H1 (cell line): ENCODE data around the gene KCNMA1. TPM values are rescaled to one million over a fixed set of nuclear protein-coding genes. Genes with fewer than 3 reads are reported as not detected.

Experiments
- BACH1 ChIP-seq: IDR thresholded peaks from 2 replicates; pipeline ENCODE4 v1.6.1; 2012; ENCODE audit warnings: low read length, improper control_type of control experiment
- HDAC2 ChIP-seq, 2 experiments: fragments of 300-600 bp in 1 of 2; sonication (generic) in 1 of 2; IDR thresholded peaks; 2 replicates each; pipeline ENCODE4 v1.6.1; 2011 to 2012; ENCODE audit warnings: low read depth in 2 of 2, low read length in 2 of 2, mild to moderate bottlenecking in 2 of 2, moderate library complexity in 2 of 2, borderline replicate concordance in 1 of 2, inconsistent platforms in 1 of 2
- MAFK ChIP-seq: IDR thresholded peaks from 2 replicates; pipeline ENCODE4 v1.6.1; 2012; ENCODE audit warnings: low read depth, mild to moderate bottlenecking, improper control_type of control experiment, low read length
- SIRT6 ChIP-seq: IDR thresholded peaks from one replicate; pipeline ENCODE4 v1.7.1; 2012; ENCODE audit warnings: low read length, inconsistent platforms
- polyA plus RNA-seq, 7 experiments: library from polyadenylated mRNA; depleted of rRNA in 3 of 7; stranded (reverse) in 5 of 7; unstranded in 2 of 7; fragments of >200 nt in 5 of 7; fragments of 200-250 nt in 2 of 7; gene quantifications; 1 replicate in 5 of 7; 2 replicates in 1 of 7; 4 replicates in 1 of 7; pipeline versions ENCODE4 v1.2.1 to v1.2.3, GENCODE V29; 2011 to 2013; ENCODE audit warnings: missing spikeins in 2 of 7, mixed read lengths in 2 of 7
- total RNA-seq: library from RNA; stranded (reverse); fragmentation: NEBNext Ultra II Directional; extraction: Animal tissue kit (Norgen Biotek cat#: 25700); gene quantifications from 2 replicates; pipeline ENCODE4 v1.2.1, GENCODE V29; 2021
- TF ChIP-seq, protein P1 (sequence below): fragments of 300-600 bp; sonication (generic); IDR thresholded peaks from 2 replicates; pipeline ENCODE4 v1.7.1; 2012; ENCODE audit warnings: low read length, moderate library complexity, mild to moderate bottlenecking, inconsistent platforms; ENCODE audit not compliant: insufficient replicate concordance

Gene KCNMA1
- total and polyA plus RNA-seq, 2 of the 8 experiments (the other 6 are each of a cell fraction or from before 2014, with no cell fraction given) = 10.2 to 11.1 TPM

- TF ChIP-seq, protein P1, sequence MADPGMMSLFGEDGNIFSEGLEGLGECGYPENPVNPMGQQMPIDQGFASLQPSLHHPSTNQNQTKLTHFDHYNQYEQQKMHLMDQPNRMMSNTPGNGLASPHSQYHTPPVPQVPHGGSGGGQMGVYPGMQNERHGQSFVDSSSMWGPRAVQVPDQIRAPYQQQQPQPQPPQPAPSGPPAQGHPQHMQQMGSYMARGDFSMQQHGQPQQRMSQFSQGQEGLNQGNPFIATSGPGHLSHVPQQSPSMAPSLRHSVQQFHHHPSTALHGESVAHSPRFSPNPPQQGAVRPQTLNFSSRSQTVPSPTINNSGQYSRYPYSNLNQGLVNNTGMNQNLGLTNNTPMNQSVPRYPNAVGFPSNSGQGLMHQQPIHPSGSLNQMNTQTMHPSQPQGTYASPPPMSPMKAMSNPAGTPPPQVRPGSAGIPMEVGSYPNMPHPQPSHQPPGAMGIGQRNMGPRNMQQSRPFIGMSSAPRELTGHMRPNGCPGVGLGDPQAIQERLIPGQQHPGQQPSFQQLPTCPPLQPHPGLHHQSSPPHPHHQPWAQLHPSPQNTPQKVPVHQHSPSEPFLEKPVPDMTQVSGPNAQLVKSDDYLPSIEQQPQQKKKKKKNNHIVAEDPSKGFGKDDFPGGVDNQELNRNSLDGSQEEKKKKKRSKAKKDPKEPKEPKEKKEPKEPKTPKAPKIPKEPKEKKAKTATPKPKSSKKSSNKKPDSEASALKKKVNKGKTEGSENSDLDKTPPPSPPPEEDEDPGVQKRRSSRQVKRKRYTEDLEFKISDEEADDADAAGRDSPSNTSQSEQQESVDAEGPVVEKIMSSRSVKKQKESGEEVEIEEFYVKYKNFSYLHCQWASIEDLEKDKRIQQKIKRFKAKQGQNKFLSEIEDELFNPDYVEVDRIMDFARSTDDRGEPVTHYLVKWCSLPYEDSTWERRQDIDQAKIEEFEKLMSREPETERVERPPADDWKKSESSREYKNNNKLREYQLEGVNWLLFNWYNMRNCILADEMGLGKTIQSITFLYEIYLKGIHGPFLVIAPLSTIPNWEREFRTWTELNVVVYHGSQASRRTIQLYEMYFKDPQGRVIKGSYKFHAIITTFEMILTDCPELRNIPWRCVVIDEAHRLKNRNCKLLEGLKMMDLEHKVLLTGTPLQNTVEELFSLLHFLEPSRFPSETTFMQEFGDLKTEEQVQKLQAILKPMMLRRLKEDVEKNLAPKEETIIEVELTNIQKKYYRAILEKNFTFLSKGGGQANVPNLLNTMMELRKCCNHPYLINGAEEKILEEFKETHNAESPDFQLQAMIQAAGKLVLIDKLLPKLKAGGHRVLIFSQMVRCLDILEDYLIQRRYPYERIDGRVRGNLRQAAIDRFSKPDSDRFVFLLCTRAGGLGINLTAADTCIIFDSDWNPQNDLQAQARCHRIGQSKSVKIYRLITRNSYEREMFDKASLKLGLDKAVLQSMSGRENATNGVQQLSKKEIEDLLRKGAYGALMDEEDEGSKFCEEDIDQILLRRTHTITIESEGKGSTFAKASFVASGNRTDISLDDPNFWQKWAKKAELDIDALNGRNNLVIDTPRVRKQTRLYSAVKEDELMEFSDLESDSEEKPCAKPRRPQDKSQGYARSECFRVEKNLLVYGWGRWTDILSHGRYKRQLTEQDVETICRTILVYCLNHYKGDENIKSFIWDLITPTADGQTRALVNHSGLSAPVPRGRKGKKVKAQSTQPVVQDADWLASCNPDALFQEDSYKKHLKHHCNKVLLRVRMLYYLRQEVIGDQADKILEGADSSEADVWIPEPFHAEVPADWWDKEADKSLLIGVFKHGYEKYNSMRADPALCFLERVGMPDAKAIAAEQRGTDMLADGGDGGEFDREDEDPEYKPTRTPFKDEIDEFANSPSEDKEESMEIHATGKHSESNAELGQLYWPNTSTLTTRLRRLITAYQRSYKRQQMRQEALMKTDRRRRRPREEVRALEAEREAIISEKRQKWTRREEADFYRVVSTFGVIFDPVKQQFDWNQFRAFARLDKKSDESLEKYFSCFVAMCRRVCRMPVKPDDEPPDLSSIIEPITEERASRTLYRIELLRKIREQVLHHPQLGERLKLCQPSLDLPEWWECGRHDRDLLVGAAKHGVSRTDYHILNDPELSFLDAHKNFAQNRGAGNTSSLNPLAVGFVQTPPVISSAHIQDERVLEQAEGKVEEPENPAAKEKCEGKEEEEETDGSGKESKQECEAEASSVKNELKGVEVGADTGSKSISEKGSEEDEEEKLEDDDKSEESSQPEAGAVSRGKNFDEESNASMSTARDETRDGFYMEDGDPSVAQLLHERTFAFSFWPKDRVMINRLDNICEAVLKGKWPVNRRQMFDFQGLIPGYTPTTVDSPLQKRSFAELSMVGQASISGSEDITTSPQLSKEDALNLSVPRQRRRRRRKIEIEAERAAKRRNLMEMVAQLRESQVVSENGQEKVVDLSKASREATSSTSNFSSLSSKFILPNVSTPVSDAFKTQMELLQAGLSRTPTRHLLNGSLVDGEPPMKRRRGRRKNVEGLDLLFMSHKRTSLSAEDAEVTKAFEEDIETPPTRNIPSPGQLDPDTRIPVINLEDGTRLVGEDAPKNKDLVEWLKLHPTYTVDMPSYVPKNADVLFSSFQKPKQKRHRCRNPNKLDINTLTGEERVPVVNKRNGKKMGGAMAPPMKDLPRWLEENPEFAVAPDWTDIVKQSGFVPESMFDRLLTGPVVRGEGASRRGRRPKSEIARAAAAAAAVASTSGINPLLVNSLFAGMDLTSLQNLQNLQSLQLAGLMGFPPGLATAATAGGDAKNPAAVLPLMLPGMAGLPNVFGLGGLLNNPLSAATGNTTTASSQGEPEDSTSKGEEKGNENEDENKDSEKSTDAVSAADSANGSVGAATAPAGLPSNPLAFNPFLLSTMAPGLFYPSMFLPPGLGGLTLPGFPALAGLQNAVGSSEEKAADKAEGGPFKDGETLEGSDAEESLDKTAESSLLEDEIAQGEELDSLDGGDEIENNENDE = no peak
- TF ChIP-seq MAFK (no peak), SIRT6 (no peak), BACH1 (no peak), HDAC2 (IDR thresholded peaks at IDR 0.05; ENCODE audit: borderline replicate concordance in 1 of 2, low read depth in 2 of 2, low read length in 2 of 2) (no peak)
- TF ChIP-seq, all 59 proteins: peak for 0
These were observed 340.2 kb downstream of the KCNMA1 start (continued) for GRCh38 chr10:77297393-77297739.
